Measurements from ENCODE around the gene ZNF296. TPM values are rescaled to one million over a fixed set of nuclear protein-coding genes. Genes with fewer than 3 reads are reported as not detected.

The ZNF296 gene
- total RNA-seq, 1 donor from 2014 or later: not detected

DNA sequence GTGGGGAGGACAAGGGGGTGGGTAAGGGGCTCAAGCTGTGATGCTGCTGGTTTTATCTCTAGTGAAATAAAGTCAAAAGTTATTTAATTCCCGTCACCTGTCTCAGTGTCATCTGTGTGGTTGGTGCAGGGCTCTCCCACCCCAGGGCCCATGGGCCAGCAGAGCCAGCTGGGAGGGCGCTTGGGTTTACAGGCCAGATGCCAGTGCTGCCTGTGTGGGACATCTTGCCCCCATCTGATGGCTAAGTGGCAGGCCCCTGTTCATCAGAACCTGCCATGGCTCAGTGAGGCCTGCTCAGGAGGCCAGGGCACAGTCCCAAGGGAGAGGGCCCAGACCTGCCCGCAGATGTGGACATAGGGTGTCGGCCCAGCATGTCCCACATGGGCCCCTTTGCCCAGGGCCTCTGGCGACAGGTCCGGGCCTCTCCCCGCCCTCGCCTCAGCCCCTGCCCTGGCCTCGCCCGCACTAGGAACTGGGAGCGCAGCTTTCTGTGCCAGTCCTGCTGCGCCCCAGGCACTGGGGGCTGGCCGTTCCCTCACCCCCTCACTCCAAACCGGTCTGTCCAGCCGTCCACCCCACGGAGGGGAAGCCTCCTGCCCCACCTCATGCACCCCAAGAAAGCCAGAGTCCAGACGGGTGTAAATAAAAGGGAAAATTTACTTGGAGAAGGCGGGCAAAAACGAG is 5.3 kb downstream of the ZNF296 start:
- H3K36me3 ChIP-seq: no peaks in the 10 kb centered on the region
- H2AFZ ChIP-seq (replicated peaks): no peak overlapping the region
- peaks cover 4% of the 10 kb centered on the region for H3K4me1 Mint-ChIP-seq
- H3K4me1 ChIP-seq: peaks cover 19% of the 10 kb centered on the region
- H3K36me3 Mint-ChIP-seq: peaks cover 3% of the 10 kb centered on the region
- no peak overlapping the region for H3K27ac Mint-ChIP-seq
- no peak overlapping the region for H3K4me3 Mint-ChIP-seq
- peaks cover 22% of the 10 kb centered on the region for H3F3A ChIP-seq (ENCODE audit: low read depth)
- H3K27me3 Mint-ChIP-seq (ENCODE audit: insufficient read depth, low read depth): peaks cover 9% of the 10 kb centered on the region
- H3K9me3 Mint-ChIP-seq: no peaks in the 10 kb centered on the region
- H4K20me1 ChIP-seq (ENCODE audit: low read depth): peaks cover 16% of the 10 kb centered on the region
- no peak overlapping the region for H3K4me3 ChIP-seq
- H3K27ac ChIP-seq: no peak overlapping the region
- H3K4me2 ChIP-seq: no peak overlapping the region
- H3K27me3 ChIP-seq: peaks cover 17% of the 10 kb centered on the region
- H3K79me2 ChIP-seq (ENCODE audit: low read depth): no peaks in the 10 kb centered on the region
- H3K9me3 ChIP-seq (ENCODE audit: low read depth): no peaks in the 10 kb centered on the region
- H3K9ac ChIP-seq: no peak overlapping the region
- TF ChIP-seq EZH2 (IDR thresholded peaks at IDR 0.05) (no peak), EZH2phosphoT487 (IDR thresholded peaks at IDR 0.05) (no peak)
- TF ChIP-seq, protein P1, sequence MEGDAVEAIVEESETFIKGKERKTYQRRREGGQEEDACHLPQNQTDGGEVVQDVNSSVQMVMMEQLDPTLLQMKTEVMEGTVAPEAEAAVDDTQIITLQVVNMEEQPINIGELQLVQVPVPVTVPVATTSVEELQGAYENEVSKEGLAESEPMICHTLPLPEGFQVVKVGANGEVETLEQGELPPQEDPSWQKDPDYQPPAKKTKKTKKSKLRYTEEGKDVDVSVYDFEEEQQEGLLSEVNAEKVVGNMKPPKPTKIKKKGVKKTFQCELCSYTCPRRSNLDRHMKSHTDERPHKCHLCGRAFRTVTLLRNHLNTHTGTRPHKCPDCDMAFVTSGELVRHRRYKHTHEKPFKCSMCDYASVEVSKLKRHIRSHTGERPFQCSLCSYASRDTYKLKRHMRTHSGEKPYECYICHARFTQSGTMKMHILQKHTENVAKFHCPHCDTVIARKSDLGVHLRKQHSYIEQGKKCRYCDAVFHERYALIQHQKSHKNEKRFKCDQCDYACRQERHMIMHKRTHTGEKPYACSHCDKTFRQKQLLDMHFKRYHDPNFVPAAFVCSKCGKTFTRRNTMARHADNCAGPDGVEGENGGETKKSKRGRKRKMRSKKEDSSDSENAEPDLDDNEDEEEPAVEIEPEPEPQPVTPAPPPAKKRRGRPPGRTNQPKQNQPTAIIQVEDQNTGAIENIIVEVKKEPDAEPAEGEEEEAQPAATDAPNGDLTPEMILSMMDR (IDR thresholded peaks at IDR 0.05): no peak
- no peak for DNase-seq (ENCODE audit: low spot score)

DNA sequence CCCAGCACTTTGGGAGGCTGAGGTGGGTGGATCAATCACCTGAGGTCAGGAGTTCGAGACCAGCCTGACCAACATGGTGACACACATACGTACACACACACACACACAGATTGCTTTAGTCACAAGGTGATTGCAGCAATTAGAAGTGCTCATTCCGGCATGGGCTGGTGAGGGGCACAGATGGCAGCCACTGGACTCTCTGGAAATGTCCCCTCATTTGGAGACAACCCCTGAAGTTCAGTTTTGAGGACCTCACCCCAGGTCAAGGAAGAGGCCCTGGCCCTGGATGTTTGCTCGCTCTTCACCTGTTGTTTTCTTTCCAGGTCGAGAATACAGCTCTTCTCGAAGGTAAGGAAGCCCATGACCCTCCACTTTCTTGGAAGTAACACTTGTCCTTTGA is 6.1 kb downstream of the ZNF296 start:
- no peak overlapping the region for H3K27ac Mint-ChIP-seq

DNA sequence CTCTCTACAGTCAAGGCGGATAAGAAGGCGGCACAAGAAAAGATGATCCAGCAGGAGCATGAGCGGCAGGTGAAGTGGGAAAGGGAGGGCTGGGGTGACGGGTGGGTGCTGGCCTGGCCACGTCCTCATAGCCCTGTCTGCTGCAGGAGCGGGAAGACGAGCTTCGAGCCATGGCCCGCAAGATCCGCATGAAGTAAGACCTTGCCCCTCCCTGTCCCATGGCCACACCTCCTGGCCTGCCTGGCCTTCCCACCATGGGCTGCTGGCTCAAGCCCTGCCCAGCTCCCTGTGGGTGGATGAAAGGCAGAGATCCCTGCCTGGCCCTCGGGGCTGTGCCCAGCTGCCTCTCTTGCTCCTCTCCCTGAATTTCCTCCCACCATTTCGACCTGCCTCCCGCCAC is 7.2 kb downstream of the ZNF296 start:
- Mint-ChIP-seq H3K4me3 (no peak overlapping the region), H3K4me1 (no peaks in the 10 kb centered on the region), H3K27ac (no peak overlapping the region), H3K27me3 (ENCODE audit: insufficient read depth, low read depth) (peaks cover 4% of the 10 kb centered on the region), H3K9me3 (no peaks in the 10 kb centered on the region), H3K36me3 (peaks cover 7% of the 10 kb centered on the region)
- peak; percentile 33 for DNase-seq (ENCODE audit: low spot score)
- H3K27ac ChIP-seq: no peak overlapping the region
- no peak overlapping the region for H2AFZ ChIP-seq (replicated peaks)
- no peak overlapping the region for H3K4me2 ChIP-seq
- peaks cover 2% of the 10 kb centered on the region for H3F3A ChIP-seq (ENCODE audit: low read depth)
- H3K4me1 ChIP-seq: no peaks in the 10 kb centered on the region
- no peaks in the 10 kb centered on the region for H3K9me3 ChIP-seq (ENCODE audit: low read depth)
- H3K36me3 ChIP-seq: no peaks in the 10 kb centered on the region
- no peak overlapping the region for H3K4me3 ChIP-seq
- no peaks in the 10 kb centered on the region for H3K79me2 ChIP-seq (ENCODE audit: low read depth)
- TF ChIP-seq, protein P1 (IDR thresholded peaks at IDR 0.05): no peak
- TF ChIP-seq EZH2 (IDR thresholded peaks at IDR 0.05) (no peak), EZH2phosphoT487 (IDR thresholded peaks at IDR 0.05) (no peak)
- H3K27me3 ChIP-seq: no peaks in the 10 kb centered on the region
- peaks cover 4% of the 10 kb centered on the region for H4K20me1 ChIP-seq (ENCODE audit: low read depth)
- H3K9ac ChIP-seq: no peak overlapping the region

More for the DNA sequence above, 6.1 kb downstream of the ZNF296 start:
- H3K27me3 Mint-ChIP-seq (ENCODE audit: insufficient read depth, low read depth): peaks cover 9% of the 10 kb centered on the region
- Histone ChIP-seq H3K4me2 (no peak overlapping the region), H4K20me1 (ENCODE audit: low read depth) (peaks cover 9% of the 10 kb centered on the region), H2AFZ (replicated peaks) (no peak overlapping the region), H3K9me3 (ENCODE audit: low read depth) (no peaks in the 10 kb centered on the region), H3K27ac (no peak overlapping the region), H3K4me3 (no peak overlapping the region), H3F3A (ENCODE audit: low read depth) (peaks cover 14% of the 10 kb centered on the region), H3K9ac (no peak overlapping the region), H3K27me3 (peaks cover 9% of the 10 kb centered on the region), H3K4me1 (peaks cover 11% of the 10 kb centered on the region), H3K79me2 (ENCODE audit: low read depth) (no peaks in the 10 kb centered on the region), H3K36me3 (no peaks in the 10 kb centered on the region)
- H3K9me3 Mint-ChIP-seq: no peaks in the 10 kb centered on the region
- H3K4me1 Mint-ChIP-seq: peaks cover 4% of the 10 kb centered on the region
- DNase-seq (ENCODE audit: low spot score): no peak
- H3K36me3 Mint-ChIP-seq: peaks cover 3% of the 10 kb centered on the region
- TF ChIP-seq, protein P1 (IDR thresholded peaks at IDR 0.05): no peak
- TF ChIP-seq EZH2 (IDR thresholded peaks at IDR 0.05): no peak
- no peak for TF ChIP-seq EZH2phosphoT487 (IDR thresholded peaks at IDR 0.05)
- H3K4me3 Mint-ChIP-seq: no peak overlapping the region

Measured in neural progenitor cell (in vitro differentiated cells).